Suprapubic skin (tissue), 3 donors: Measurements from ENCODE around the gene INPP5A.

Experiments
- CTCF ChIP-seq, 2 donors: fragments of 200-600 bp in 1 of 2; fragments of 450-650 bp in 1 of 2; sonication (generic) in 1 of 2; IDR thresholded peaks; one replicate each; pipeline ENCODE4 v1.5.1; 2016 to 2019; ENCODE audit warnings: antibody characterized with exemption in 2 of 2, mild to moderate bottlenecking in 1 of 2, moderate library complexity in 1 of 2
- POLR2A ChIP-seq, 2 donors: fragments of 450-650 bp; IDR thresholded peaks; one replicate each; pipeline ENCODE4 v1.6.1; 2017; ENCODE audit warnings: antibody characterized with exemption in 2 of 2, mild to moderate bottlenecking in 2 of 2, moderate library complexity in 2 of 2

GRCh38 chr10:132827423-132827789, 289.8 kb downstream of the INPP5A start:
- TF ChIP-seq CTCF (IDR thresholded peaks at IDR 0.05) (no peak), POLR2A (IDR thresholded peaks at IDR 0.05) (no peak)
